ENCODE results near the gene CAMK2A. TPM values are rescaled to one million over a fixed set of nuclear protein-coding genes. Genes with fewer than 3 reads are reported as not detected.

Gene CAMK2A
- polyA plus RNA-seq, 1 donor (not counting 4 experiments of a cell fraction or from before 2014, with no cell fraction given), result 0.05 TPM

- Histone ChIP-seq H3K9me3 (ENCODE audit: control insufficient read depth, low read depth, low read length) (no peaks in the 10 kb centered on the region), H4K20me1 (ENCODE audit: control insufficient read depth, extremely low read depth, insufficient read depth, low read length) (no peaks in the 10 kb centered on the region), H3K79me2 (ENCODE audit: control insufficient read depth, insufficient read depth, low read length) (no peaks in the 10 kb centered on the region), H3K4me3 (ENCODE audit: control insufficient read depth in 2 of 3, extremely low read depth in 1 of 3, insufficient read depth in 2 of 3, low read depth in 1 of 3, low read length in 3 of 3) (no peak overlapping the region), H3K27ac (ENCODE audit: control insufficient read depth, insufficient read depth, low read length) (no peak overlapping the region), H3K9ac (ENCODE audit: control insufficient read depth, extremely low read depth, insufficient read depth, low read length) (no peak overlapping the region), H2AFZ (ENCODE audit: control insufficient read depth, low read length) (no peak overlapping the region), H3K4me2 (ENCODE audit: control insufficient read depth, extremely low read depth, insufficient read depth, low read depth, low read length) (no peak overlapping the region), H3K27me3 (ENCODE audit: control insufficient read depth, extremely low read depth, insufficient read depth, low read length) (no peaks in the 10 kb centered on the region), H3K4me1 (ENCODE audit: control insufficient read depth, extremely low read depth, insufficient read depth, low read length) (no peaks in the 10 kb centered on the region), H3K36me3 (ENCODE audit: control insufficient read depth in 2 of 2, extremely low read depth in 1 of 2, insufficient read depth in 2 of 2, low read length in 2 of 2) (no peaks in the 10 kb centered on the region), H3K9me1 (ENCODE audit: control insufficient read depth, extremely low read depth, insufficient read depth, low read length) (no peaks in the 10 kb centered on the region)
- FAIRE-seq (no peak), DNase-seq (ENCODE audit: low read depth, low spot score) (no peak)
- dilution Hi-C loops (cut with MboI; ENCODE audit: extremely low pct_ligation_motif_present, low sequenced_read_pairs), result no loop called here
- TF ChIP-seq CTCF (optimal IDR thresholded peaks at IDR 0.05 in 1 of 3, IDR thresholded peaks at IDR 0.05 in 1 of 3, conservative IDR thresholded peaks at IDR 0.05 in 1 of 3; ENCODE audit: extremely low read depth in 1 of 3, insufficient read depth in 2 of 3, low read length in 3 of 3) (no peak), EZH2 (IDR thresholded peaks at IDR 0.05; ENCODE audit: low read length) (no peak)
These were observed 58.7 kb downstream of the CAMK2A start for GRCh38 chr5:150230842-150231241.

GRCh38 chr5:150229571-150229970 lies 60.0 kb downstream of the CAMK2A start:
- dilution Hi-C loops (cut with MboI; ENCODE audit: extremely low pct_ligation_motif_present, low sequenced_read_pairs), result no loop called here
- Histone ChIP-seq H3K79me2 (ENCODE audit: control insufficient read depth, insufficient read depth, low read length) (no peaks in the 10 kb centered on the region), H3K9me1 (ENCODE audit: control insufficient read depth, extremely low read depth, insufficient read depth, low read length) (no peaks in the 10 kb centered on the region), H3K4me2 (ENCODE audit: control insufficient read depth, extremely low read depth, insufficient read depth, low read depth, low read length) (no peak overlapping the region), H3K27me3 (ENCODE audit: control insufficient read depth, extremely low read depth, insufficient read depth, low read length) (no peaks in the 10 kb centered on the region), H3K9me3 (ENCODE audit: control insufficient read depth, low read depth, low read length) (no peaks in the 10 kb centered on the region), H3K36me3 (ENCODE audit: control insufficient read depth in 2 of 2, extremely low read depth in 1 of 2, insufficient read depth in 2 of 2, low read length in 2 of 2) (no peaks in the 10 kb centered on the region), H4K20me1 (ENCODE audit: control insufficient read depth, extremely low read depth, insufficient read depth, low read length) (no peaks in the 10 kb centered on the region), H3K9ac (ENCODE audit: control insufficient read depth, extremely low read depth, insufficient read depth, low read length) (no peak overlapping the region), H3K27ac (ENCODE audit: control insufficient read depth, insufficient read depth, low read length) (no peak overlapping the region), H3K4me3 (ENCODE audit: control insufficient read depth in 2 of 3, extremely low read depth in 1 of 3, insufficient read depth in 2 of 3, low read depth in 1 of 3, low read length in 3 of 3) (no peak overlapping the region), H2AFZ (ENCODE audit: control insufficient read depth, low read length) (no peak overlapping the region), H3K4me1 (ENCODE audit: control insufficient read depth, extremely low read depth, insufficient read depth, low read length) (no peaks in the 10 kb centered on the region)
- FAIRE-seq (no peak), DNase-seq (ENCODE audit: low read depth, low spot score) (no peak)
- TF ChIP-seq CTCF (optimal IDR thresholded peaks at IDR 0.05 in 1 of 3, IDR thresholded peaks at IDR 0.05 in 1 of 3, conservative IDR thresholded peaks at IDR 0.05 in 1 of 3; ENCODE audit: extremely low read depth in 1 of 3, insufficient read depth in 2 of 3, low read length in 3 of 3) (no peak), EZH2 (IDR thresholded peaks at IDR 0.05; ENCODE audit: low read length) (no peak)
